Measurements from ENCODE around the gene RGS3.

Gene RGS3

GRCh38 chr9:113570106-113570505, 106.6 kb downstream of the RGS3 start:
- TF ChIP-seq SPI1 (IDR thresholded peaks at IDR 0.05; ENCODE audit: borderline replicate concordance, low read depth) (no peak), GABPA (IDR thresholded peaks at IDR 0.05; ENCODE audit: low read depth) (no peak), POLR2AphosphoS5 (IDR thresholded peaks at IDR 0.05; ENCODE audit: low read depth) (no peak)
- TF ChIP-seq, protein P1, sequence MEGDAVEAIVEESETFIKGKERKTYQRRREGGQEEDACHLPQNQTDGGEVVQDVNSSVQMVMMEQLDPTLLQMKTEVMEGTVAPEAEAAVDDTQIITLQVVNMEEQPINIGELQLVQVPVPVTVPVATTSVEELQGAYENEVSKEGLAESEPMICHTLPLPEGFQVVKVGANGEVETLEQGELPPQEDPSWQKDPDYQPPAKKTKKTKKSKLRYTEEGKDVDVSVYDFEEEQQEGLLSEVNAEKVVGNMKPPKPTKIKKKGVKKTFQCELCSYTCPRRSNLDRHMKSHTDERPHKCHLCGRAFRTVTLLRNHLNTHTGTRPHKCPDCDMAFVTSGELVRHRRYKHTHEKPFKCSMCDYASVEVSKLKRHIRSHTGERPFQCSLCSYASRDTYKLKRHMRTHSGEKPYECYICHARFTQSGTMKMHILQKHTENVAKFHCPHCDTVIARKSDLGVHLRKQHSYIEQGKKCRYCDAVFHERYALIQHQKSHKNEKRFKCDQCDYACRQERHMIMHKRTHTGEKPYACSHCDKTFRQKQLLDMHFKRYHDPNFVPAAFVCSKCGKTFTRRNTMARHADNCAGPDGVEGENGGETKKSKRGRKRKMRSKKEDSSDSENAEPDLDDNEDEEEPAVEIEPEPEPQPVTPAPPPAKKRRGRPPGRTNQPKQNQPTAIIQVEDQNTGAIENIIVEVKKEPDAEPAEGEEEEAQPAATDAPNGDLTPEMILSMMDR (IDR thresholded peaks at IDR 0.05; ENCODE audit: insufficient read depth, low read length) = no peak
- TF ChIP-seq, protein P2, sequence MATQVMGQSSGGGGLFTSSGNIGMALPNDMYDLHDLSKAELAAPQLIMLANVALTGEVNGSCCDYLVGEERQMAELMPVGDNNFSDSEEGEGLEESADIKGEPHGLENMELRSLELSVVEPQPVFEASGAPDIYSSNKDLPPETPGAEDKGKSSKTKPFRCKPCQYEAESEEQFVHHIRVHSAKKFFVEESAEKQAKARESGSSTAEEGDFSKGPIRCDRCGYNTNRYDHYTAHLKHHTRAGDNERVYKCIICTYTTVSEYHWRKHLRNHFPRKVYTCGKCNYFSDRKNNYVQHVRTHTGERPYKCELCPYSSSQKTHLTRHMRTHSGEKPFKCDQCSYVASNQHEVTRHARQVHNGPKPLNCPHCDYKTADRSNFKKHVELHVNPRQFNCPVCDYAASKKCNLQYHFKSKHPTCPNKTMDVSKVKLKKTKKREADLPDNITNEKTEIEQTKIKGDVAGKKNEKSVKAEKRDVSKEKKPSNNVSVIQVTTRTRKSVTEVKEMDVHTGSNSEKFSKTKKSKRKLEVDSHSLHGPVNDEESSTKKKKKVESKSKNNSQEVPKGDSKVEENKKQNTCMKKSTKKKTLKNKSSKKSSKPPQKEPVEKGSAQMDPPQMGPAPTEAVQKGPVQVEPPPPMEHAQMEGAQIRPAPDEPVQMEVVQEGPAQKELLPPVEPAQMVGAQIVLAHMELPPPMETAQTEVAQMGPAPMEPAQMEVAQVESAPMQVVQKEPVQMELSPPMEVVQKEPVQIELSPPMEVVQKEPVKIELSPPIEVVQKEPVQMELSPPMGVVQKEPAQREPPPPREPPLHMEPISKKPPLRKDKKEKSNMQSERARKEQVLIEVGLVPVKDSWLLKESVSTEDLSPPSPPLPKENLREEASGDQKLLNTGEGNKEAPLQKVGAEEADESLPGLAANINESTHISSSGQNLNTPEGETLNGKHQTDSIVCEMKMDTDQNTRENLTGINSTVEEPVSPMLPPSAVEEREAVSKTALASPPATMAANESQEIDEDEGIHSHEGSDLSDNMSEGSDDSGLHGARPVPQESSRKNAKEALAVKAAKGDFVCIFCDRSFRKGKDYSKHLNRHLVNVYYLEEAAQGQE (IDR thresholded peaks at IDR 0.05; ENCODE audit: insufficient replicate concordance, low read depth) = no peak
- H3K27ac ChIP-seq (replicated peaks) = no peak overlapping the region
- H3K27me3 ChIP-seq (ENCODE audit: insufficient read depth, poor library complexity, severe bottlenecking) = no peaks in the 10 kb centered on the region
- DNase-seq (ENCODE audit: low read depth in 1 of 2, low spot score in 1 of 2) = no peak
- no peak overlapping the region for H3K4me3 ChIP-seq (replicated peaks; ENCODE audit: insufficient read depth, low read length)

DNA sequence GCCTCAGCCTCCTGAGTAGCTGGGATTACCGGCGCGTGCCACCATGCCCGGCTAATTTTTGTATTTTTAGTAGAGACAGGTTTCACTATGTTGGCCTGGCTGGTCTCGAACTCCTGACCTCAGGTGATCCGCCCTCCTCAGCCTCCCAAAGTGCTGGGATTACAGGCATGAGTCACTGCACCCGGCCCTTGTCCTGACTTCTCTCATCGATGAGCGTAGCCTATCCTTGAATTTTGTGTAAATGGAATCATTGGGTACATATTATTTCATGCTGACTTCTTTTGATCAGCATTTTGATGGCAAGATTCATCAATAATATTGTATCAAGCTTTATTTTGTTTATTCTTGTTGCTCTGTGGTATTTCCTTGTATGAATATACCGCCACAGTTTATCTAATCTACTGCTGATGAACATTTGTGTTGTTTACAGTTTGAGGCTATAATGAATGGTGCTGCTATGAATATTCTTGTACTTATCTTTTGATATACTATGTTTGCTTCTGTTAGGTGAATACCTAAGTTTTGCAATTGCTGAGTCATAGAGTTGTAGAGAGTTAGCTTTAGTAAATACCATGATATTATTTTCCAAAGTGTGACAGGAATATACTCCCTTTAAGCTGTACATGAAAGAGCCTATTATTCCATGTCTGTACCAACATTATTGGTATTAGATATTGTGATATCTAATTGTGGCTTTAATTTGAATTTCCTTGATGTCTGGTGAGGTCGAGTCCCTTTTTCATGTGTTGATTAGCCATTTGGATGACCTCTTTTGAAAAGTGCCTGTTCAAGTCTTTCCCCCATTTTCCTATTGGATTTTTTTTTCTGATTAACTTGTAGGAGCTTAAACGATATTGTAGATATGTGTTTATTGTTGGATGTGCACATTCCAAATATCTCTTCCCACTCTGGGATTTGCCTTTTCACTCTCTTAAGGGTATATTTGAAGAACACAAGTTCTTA, 107.5 kb downstream of the RGS3 start:
- TF ChIP-seq, protein P1 (IDR thresholded peaks at IDR 0.05; ENCODE audit: insufficient read depth, low read length) = no peak
- TF ChIP-seq SPI1 (IDR thresholded peaks at IDR 0.05; ENCODE audit: borderline replicate concordance, low read depth) (no peak), POLR2AphosphoS5 (IDR thresholded peaks at IDR 0.05; ENCODE audit: low read depth) (no peak), GABPA (IDR thresholded peaks at IDR 0.05; ENCODE audit: low read depth) (no peak)
- TF ChIP-seq, protein P2 (IDR thresholded peaks at IDR 0.05; ENCODE audit: insufficient replicate concordance, low read depth) = no peak

GRCh38 chr9:113572076-113572861, 108.7 kb downstream of the RGS3 start:
- DNase-seq (ENCODE audit: low read depth in 1 of 2, low spot score in 1 of 2) = no peak
- TF ChIP-seq POLR2AphosphoS5 (IDR thresholded peaks at IDR 0.05; ENCODE audit: low read depth) (no peak), SPI1 (IDR thresholded peaks at IDR 0.05; ENCODE audit: borderline replicate concordance, low read depth) (no peak), GABPA (IDR thresholded peaks at IDR 0.05; ENCODE audit: low read depth) (no peak)
- TF ChIP-seq, protein P1 (IDR thresholded peaks at IDR 0.05; ENCODE audit: insufficient read depth, low read length) = no peak
- TF ChIP-seq, protein P2 (IDR thresholded peaks at IDR 0.05; ENCODE audit: insufficient replicate concordance, low read depth) = no peak
- Histone ChIP-seq H3K27ac (replicated peaks) (no peak overlapping the region), H3K4me3 (replicated peaks; ENCODE audit: insufficient read depth, low read length) (no peak overlapping the region), H3K27me3 (ENCODE audit: insufficient read depth, poor library complexity, severe bottlenecking) (no peaks in the 10 kb centered on the region)

More for the DNA sequence above, 107.5 kb downstream of the RGS3 start:
- no peak for DNase-seq (ENCODE audit: low read depth in 1 of 2, low spot score in 1 of 2)
- Histone ChIP-seq H3K27ac (replicated peaks) (no peak overlapping the region), H3K4me3 (replicated peaks; ENCODE audit: insufficient read depth, low read length) (no peak overlapping the region), H3K27me3 (ENCODE audit: insufficient read depth, poor library complexity, severe bottlenecking) (no peaks in the 10 kb centered on the region)
